ENCODE data around the gene SPTLC3.

The SPTLC3 gene

DNA sequence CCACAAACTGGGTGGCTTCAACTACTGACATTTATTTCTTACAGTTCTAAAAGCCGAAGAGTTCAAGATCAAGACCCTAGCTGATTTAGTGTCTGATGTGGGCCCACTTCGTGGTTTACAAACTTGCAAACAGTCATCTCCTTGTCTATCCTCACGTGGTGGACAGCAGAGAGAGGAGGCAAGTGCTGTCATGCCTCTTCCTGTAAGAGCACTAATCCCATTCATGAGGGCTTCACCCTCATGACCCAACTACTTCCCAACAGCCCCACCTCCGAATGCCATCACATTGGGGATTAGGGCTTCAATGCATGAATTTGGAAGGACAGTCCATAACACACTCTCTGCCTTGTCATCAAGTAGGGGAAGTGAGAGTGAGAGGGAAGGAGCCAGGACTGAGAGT, 196.7 kb downstream of the SPTLC3 start:
- DNase-seq: no peak

DNA sequence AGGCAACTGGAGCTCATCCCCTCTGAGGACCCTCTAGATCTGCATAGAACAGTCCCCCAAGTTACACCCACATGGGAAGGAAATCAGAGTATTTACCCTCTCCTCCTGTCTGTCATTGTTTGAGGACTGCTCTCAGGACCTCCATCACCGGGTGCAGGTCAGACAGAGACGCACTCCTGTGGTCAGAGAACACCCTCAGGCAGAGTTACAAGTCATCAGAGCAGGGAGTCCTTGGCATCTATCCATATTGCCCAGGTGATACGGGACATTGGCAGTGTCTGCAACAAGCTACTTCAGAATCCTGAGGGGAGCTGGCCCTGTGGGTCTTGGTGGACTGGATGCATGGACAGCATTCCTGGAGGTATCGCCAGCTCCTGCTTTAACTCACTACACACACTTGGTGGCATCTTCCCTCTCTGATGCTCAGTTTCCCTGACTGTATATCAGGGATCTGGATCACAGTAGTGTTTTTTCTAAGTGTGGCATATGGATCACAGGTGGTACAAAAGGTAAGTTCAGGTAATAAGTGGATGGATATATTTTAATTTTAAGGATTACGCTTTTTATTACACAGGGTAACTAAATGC, 197.2 kb downstream of the SPTLC3 start:
- no peak for DNase-seq

DNA sequence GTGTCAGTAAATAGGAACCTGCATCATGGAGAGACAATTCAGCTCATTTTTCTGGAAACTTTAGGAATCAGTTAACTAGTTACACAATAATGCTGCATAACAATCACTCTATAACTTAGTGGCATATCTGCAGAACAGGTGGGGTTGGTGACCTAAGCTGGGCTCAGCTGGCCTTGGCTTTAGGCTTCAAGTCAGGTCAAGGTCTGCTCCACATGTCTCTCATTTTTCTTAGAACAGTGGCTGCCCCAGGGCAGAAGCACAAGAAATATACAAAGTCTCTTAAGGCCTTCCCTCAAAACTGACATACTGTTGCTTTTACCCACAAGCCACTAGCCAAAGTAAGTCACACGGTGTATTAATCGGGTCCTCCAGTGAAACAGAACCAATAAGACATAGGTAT, 198.2 kb downstream of the SPTLC3 start:
- no peak for DNase-seq

DNA sequence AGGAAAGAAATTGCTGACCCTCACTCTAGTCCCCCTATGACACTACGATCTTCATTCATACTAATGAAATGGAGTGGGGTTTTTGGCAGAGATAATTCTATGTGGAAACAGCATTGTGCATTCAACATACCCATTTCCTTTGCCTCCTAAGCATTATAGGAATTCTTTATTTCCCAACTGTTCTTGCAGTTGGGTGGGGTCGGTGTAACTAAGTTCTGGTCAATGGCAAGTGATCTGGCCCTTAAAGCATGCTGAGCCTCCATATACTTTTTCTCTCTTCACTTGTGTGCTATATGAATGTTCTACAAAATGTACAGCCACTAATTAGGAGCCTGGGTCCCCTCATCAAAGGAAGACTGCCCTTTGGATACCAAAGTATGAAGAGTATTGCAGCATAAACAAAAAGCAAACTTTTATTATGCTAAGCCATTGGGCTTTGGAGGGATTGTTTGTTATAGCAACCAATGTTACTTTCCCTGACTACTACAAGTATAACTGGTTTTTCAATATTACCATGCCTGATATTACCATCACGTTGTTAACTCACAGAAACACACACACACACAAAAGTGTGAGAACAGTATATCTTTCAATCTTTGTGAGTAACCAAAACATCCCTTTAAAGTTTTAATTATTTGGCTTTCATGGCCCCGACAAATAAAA, 203.3 kb downstream of the SPTLC3 start:
- no peak for DNase-seq

DNA sequence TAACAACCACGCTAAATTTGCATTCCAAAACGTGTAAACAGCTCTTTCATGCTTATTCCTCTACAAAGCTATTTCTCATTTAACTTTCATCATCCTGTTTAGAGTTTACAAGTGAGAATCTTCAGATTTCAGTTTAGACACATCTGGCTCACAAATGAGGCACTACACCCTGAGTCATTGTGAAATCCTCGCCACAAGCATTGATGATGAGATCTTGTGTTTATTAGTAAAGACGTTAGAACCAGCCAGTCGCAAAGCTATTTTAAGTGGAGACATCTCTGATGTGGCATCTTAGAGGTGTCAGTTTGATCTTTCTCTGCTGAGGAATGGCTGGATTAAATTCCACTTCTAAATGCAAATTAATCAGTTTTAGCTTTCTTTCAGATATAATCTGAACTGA, 204.0 kb downstream of the SPTLC3 start:
- DNase-seq: no peak

DNA sequence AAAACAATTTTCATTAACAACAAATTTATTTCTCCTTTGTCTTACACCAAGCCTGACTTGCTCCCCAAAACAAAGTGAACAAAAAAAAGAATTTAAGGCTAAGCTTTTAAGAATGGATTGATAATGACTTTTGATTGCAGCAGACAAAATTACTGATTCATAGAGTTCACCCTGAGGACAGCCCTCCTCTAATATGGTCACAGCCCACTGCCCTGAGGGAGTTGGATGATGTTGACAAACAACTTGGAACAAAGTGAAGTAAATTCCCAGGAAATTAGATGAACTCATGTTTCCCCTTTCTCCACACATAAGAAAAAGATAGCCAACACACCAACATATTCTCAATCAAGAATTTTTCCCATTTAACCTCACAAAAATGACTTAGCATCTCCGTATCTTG, 204.6 kb downstream of the SPTLC3 start:
- no peak for DNase-seq

DNA sequence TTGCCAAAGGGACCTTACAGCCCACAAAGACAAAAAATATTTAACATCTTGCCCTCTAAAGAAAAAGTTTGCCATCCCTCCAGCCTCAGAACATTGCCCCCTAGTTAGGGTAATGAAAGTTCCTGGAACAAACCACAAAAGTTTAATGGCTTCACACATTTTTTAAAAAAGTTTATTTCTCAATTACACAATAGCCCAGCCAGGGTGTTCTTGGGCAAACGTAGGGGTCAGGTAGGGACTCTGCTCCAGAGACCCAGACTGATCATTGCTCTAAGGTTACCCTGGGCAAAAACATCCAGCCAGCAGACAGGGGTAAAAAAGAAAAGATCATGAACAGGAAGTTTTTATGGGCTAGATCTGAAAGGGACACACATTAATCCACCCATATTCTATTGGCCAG, 207.8 kb downstream of the SPTLC3 start:
- no peak for DNase-seq

All from NCI-H1417 treated with DMSO at 0.1 percent for 48 hours (cell line).